ENCODE data around the gene RAB40B.

Gene RAB40B

DNA sequence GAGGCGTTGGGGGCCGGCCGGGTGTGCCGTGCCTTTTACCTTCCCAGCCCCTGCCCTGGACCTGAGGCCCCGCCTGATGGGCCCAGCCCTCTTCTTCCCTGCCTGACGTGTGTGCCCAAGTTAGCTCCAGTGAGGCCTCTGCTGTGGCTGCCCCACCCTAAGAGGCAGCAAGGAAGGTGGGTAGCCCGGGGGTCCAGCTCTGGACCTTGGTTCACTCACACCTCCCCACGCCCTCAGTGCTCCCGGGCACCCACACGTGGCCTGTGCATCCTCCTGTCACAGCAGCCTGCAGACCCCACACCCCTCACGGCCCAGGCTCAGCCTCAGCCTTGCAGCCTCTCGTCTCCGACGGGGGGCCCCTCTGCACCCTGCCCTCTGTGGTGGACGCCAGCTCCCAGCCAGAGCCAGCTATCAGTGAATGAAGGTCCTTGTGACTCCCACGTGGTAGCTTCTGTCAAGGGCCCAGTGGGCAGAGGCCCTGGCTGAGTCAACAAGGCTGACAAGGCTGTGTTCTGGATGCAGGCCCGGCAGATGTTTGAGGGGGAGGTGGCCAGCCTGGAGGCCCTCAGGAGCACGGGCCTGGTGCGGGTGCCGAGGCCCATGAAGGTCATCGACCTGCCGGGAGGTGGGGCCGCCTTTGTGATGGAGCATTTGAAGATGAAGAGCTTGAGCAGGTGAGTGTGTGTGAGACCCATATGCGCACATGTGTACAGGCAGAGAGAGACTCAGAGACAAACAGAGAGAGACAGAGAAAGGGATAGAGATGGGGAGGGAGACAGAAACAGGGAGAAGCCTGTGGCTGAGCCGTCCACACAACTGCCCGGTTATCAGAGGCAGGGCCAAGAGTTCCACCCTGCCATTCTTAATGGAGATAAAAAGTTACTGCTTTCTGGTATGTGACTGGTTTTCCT, 39.7 kb upstream of the RAB40B start:
- WGBS (ENCODE audit: insufficient coverage) = 91% methylated on average over 18 of the region's 26 CpGs
- Histone ChIP-seq H3K4me1 (ENCODE audit: control extremely low read depth in 1 of 4, control insufficient read depth in 4 of 4, insufficient read depth in 4 of 4, low read length in 3 of 4) (peaks cover 0 to 10% (median 10%) of the 10 kb centered on the region in 4 experiments), H3K36me3 (ENCODE audit: control insufficient read depth in 4 of 4, insufficient read depth in 4 of 4, low read length in 3 of 4) (peaks cover 5 to 25% (median 14%) of the 10 kb centered on the region in 4 experiments), H3K27me3 (replicated peaks in 2 of 5; ENCODE audit: control insufficient read depth in 4 of 5, insufficient read depth in 5 of 5, low read length in 4 of 5) (no peaks in the 10 kb centered on the region), H3K4me3 (ENCODE audit: control insufficient read depth in 1 of 7, extremely low read depth in 1 of 7, insufficient read depth in 4 of 7, low read depth in 2 of 7, low read length in 6 of 7) (no peak overlapping the region), H3K27ac (ENCODE audit: insufficient read depth in 1 of 2, low read depth in 1 of 2, low read length in 2 of 2, poor library complexity in 1 of 2, severe bottlenecking in 2 of 2) (no peak overlapping the region), H3K9me3 (ENCODE audit: control extremely low read depth in 1 of 5, control insufficient read depth in 4 of 5, insufficient read depth in 2 of 5, low read depth in 1 of 5, low read length in 4 of 5) (peaks cover 1 to 18% (median 17%) of the 10 kb centered on the region in 5 experiments)
- POLR2A ChIA-PET = interaction anchor here (0.6 kb wide), 1 partner anchor 96 kb away, joined by 4 read pairs; no protein-coding TSS in a partner anchor
- CTCF ChIA-PET = interaction anchor here (1.5 kb wide), 1 partner anchor 11 kb away, joined by 4 read pairs; no protein-coding TSS in a partner anchor
- peak in 1 of 3 donors; percentile 48 for DNase-seq

DNA sequence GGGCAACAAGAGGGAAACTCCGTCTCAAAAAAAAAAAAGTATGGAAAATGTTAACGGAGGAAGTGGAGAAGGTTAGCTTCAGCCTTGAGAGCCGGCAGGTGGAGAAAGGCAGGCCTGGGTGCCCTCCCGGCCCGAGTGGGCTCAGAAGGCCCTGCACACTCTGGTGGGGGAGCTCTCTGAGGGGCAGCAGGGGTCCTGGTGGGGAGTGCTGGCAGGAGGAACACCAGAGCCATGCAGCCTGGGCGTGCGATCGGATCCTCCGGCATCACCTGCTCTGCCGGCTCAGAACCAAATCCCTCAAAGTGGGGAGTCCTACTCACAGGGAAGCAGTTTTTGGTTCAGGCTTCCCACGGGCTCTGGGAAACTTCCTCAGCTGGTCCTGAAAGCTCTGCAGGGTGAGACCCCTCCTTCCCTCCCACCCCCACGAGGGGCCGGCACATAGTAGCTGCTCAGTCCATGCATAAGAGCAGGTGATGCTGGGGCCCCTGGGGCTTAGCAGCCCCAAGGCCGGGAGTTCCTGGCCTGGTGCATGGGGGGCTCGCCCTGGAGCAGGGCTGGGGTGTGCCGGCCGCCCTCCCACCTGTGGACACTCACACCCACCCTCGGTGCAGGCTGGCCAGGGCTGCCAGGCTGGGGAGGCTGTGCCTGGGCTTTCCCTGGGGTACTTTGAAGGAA, 38.1 kb upstream of the RAB40B start:
- Histone ChIP-seq H3K27me3 (replicated peaks in 2 of 5; ENCODE audit: control insufficient read depth in 4 of 5, insufficient read depth in 5 of 5, low read length in 4 of 5) (no peaks in the 10 kb centered on the region), H3K4me3 (ENCODE audit: control insufficient read depth in 1 of 7, extremely low read depth in 1 of 7, insufficient read depth in 4 of 7, low read depth in 2 of 7, low read length in 6 of 7) (no peak overlapping the region), H3K36me3 (ENCODE audit: control insufficient read depth in 4 of 4, insufficient read depth in 4 of 4, low read length in 3 of 4) (peaks cover 8 to 29% (median 14%) of the 10 kb centered on the region in 4 experiments), H3K4me1 (ENCODE audit: control extremely low read depth in 1 of 4, control insufficient read depth in 4 of 4, insufficient read depth in 4 of 4, low read length in 3 of 4) (peaks cover 0 to 10% (median 10%) of the 10 kb centered on the region in 4 experiments), H3K27ac (ENCODE audit: insufficient read depth in 1 of 2, low read depth in 1 of 2, low read length in 2 of 2, poor library complexity in 1 of 2, severe bottlenecking in 2 of 2) (no peak overlapping the region), H3K9me3 (ENCODE audit: control extremely low read depth in 1 of 5, control insufficient read depth in 4 of 5, insufficient read depth in 2 of 5, low read depth in 1 of 5, low read length in 4 of 5) (peaks cover 1 to 24% (median 21%) of the 10 kb centered on the region in 5 experiments)
- CTCF ChIA-PET = interaction anchor here (0.7 kb wide), 1 partner anchor 13 kb away, joined by 3 read pairs; no protein-coding TSS in a partner anchor
- over 99% methylated on average over 16 of the region's 18 CpGs for WGBS (ENCODE audit: insufficient coverage)
- no peak for DNase-seq
- POLR2A ChIA-PET = no interaction called here

DNA sequence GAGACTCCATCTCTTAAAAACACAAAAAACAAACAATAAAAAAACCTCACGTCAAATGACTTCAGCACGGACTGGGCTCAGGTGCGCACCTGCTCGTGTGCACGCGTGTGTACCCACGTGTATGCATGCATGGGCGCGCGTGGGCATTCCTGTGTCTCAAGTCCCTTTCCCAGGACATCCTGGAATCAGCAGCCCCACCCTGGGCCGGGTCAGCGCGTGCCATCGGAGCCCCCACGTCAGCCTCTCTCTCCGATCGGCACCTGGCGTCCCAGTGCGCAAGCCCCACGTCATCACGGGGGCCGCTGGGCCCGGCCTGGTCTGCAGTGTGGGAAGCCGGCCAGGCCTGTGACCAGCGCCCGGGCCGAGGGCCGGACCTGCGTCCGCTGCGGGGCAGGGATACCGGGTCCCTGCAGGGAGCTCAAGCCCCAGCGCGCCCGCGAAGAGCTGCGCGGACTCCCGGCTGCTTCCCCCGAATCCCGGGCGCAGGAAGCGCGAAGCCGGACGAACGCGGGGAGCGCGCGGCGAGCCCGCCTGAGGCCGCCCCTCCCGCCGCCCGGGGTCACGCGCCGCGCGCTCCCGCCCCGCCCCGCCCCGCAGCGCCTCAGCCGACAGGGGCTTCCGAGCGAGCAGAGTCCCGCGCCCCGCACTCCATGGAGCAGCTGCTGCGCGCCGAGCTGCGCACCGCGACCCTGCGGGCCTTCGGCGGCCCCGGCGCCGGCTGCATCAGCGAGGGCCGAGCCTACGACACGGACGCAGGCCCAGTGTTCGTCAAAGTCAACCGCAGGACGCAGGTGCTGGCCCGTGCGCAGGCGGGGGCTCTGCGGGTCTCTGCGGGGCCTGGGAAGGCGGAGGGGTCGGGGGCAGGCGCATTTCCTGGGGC, 36.7 kb upstream of the RAB40B start, which contains the start of gene FN3K:
TSS of gene FN3K (plus strand) at position 629 of the 880 bp plus-strand sequence. CDS start at position 651, 22 bp downstream.
- peak within 1 kb of the TSS in 1 of 2 experiments; percentile 34 for H3K27ac ChIP-seq (ENCODE audit: insufficient read depth in 1 of 2, low read depth in 1 of 2, low read length in 2 of 2, poor library complexity in 1 of 2, severe bottlenecking in 2 of 2)
- POLR2A ChIA-PET = interaction anchor here (0.6 to 0.8 kb wide), 2 partner anchors 19 to 21 kb away, joined by 3 read pairs; partner anchors contain the start of gene FN3KRP
- H3K27me3 ChIP-seq (replicated peaks in 2 of 5; ENCODE audit: control insufficient read depth in 4 of 5, insufficient read depth in 5 of 5, low read length in 4 of 5) = no peaks in the 10 kb centered on the region
- H3K9me3 ChIP-seq (ENCODE audit: control extremely low read depth in 1 of 5, control insufficient read depth in 4 of 5, insufficient read depth in 2 of 5, low read depth in 1 of 5, low read length in 4 of 5) = peaks cover 1 to 18% (median 8%) of the 10 kb centered on the region in 5 experiments
- 9% methylated on average over 71 of the region's 101 CpGs for WGBS (ENCODE audit: insufficient coverage)
- peak within 1 kb of the TSS; percentile 25 to 78 (median 60) for H3K4me3 ChIP-seq (ENCODE audit: control insufficient read depth in 1 of 7, extremely low read depth in 1 of 7, insufficient read depth in 4 of 7, low read depth in 2 of 7, low read length in 6 of 7)
- H3K36me3 ChIP-seq (ENCODE audit: control insufficient read depth in 4 of 4, insufficient read depth in 4 of 4, low read length in 3 of 4) = peaks cover 3 to 18% (median 11%) of the 10 kb centered on the region in 4 experiments
- CTCF ChIA-PET = no interaction called here
- peaks cover 0 to 10% (median 10%) of the 10 kb centered on the region in 4 experiments for H3K4me1 ChIP-seq (ENCODE audit: control extremely low read depth in 1 of 4, control insufficient read depth in 4 of 4, insufficient read depth in 4 of 4, low read length in 3 of 4)
- DNase-seq = peak; percentile 30 to 72 (median 59)

DNA sequence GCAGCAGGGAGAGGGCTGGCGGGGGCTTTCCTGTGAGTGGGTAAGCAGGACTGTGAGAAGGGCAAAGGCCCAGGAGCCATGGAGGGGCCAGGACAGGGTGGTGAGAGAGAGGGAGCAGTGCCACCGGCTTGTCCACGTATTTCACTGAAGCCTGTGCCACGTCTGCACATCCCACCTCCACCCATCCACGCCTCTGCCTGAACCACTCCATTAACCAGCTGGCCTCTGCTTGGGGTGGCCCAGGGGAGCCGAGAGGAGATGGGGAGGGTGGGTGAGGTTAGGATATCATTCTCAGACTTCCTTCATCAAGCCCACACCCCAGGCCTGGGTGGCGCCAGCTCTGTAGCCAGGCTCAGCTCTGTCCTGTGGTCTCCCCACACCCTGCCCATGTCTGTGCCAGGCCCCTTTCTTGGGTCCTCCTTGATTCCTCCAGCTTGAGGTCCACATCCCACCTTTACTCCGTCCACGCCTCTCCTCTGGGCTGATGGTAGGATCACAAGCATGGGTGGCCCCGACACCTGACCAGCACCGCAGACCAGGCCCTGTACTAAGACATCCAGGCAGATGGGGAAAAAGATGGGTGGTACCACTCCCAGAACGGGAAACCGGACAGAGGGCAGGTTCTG, 33.7 kb upstream of the RAB40B start:
- no peaks in the 10 kb centered on the region for H3K27me3 ChIP-seq (replicated peaks in 2 of 5; ENCODE audit: control insufficient read depth in 4 of 5, insufficient read depth in 5 of 5, low read length in 4 of 5)
- WGBS (ENCODE audit: insufficient coverage) = 100% methylated on average over 5 of the region's 13 CpGs
- H3K36me3 ChIP-seq (ENCODE audit: control insufficient read depth in 4 of 4, insufficient read depth in 4 of 4, low read length in 3 of 4) = peaks cover 6 to 31% (median 19%) of the 10 kb centered on the region in 4 experiments
- no peak overlapping the region for H3K4me3 ChIP-seq (ENCODE audit: control insufficient read depth in 1 of 7, extremely low read depth in 1 of 7, insufficient read depth in 4 of 7, low read depth in 2 of 7, low read length in 6 of 7)
- no peak for DNase-seq
- ChIA-PET POLR2A (no interaction called here), CTCF (interaction anchor here (1.4 kb wide), 1 partner anchor 21 kb away, joined by 3 read pairs; no protein-coding TSS in a partner anchor)
- no peak overlapping the region for H3K27ac ChIP-seq (ENCODE audit: insufficient read depth in 1 of 2, low read depth in 1 of 2, low read length in 2 of 2, poor library complexity in 1 of 2, severe bottlenecking in 2 of 2)
- peaks cover 0 to 10% (median 10%) of the 10 kb centered on the region in 4 experiments for H3K4me1 ChIP-seq (ENCODE audit: control extremely low read depth in 1 of 4, control insufficient read depth in 4 of 4, insufficient read depth in 4 of 4, low read length in 3 of 4)
- peaks cover 1 to 18% (median 8%) of the 10 kb centered on the region in 5 experiments for H3K9me3 ChIP-seq (ENCODE audit: control extremely low read depth in 1 of 5, control insufficient read depth in 4 of 5, insufficient read depth in 2 of 5, low read depth in 1 of 5, low read length in 4 of 5)

DNA sequence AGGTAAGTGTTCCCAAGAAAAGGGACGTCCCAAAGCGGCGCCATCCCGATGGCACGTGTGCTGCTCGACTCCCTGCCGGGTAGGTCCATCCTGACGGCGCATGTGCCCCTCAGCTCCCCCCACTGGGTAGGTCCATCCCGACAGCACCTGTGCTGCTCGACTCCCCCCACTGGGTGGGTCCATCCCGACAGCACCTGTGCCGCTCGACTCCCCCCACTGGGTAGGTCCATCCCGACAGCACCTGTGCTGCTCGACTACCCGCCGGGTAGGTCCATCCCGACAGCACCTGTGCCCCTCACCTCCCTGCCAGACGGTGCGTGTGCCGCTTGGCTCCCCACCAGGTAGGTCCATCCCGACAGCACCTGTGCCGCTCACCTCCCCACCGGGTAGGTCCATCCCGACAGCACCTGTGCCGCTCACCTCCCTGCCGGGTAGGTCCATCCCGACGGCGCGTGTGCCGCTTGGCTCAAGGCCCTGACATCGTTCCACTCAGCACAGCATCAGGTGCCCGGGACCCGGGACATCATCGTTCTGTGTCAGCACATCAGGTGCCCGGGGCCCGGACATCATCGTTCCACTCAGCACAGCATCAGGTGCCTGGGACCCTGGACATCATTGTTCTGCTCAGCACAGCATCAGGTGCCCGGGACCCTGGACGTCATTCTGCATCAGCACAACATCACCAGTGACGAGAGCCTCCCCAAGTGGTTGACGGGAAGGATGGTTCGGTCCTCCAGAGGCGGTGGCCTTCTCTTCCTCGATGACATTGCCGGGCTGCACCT, 31.2 kb upstream of the RAB40B start:
- ChIA-PET CTCF (interaction anchor here (1.0 kb wide), 1 partner anchor 13 kb away, joined by 4 read pairs; the partner anchor contains the start of gene FN3KRP), POLR2A (no interaction called here)
- peaks cover 8 to 44% (median 28%) of the 10 kb centered on the region in 4 experiments for H3K36me3 ChIP-seq (ENCODE audit: control insufficient read depth in 4 of 4, insufficient read depth in 4 of 4, low read length in 3 of 4)
- H3K27me3 ChIP-seq (replicated peaks in 2 of 5; ENCODE audit: control insufficient read depth in 4 of 5, insufficient read depth in 5 of 5, low read length in 4 of 5) = no peaks in the 10 kb centered on the region
- H3K4me1 ChIP-seq (ENCODE audit: control extremely low read depth in 1 of 4, control insufficient read depth in 4 of 4, insufficient read depth in 4 of 4, low read length in 3 of 4) = no peaks in the 10 kb centered on the region
- H3K4me3 ChIP-seq (ENCODE audit: control insufficient read depth in 1 of 7, extremely low read depth in 1 of 7, insufficient read depth in 4 of 7, low read depth in 2 of 7, low read length in 6 of 7) = no peak overlapping the region
- H3K9me3 ChIP-seq (ENCODE audit: control extremely low read depth in 1 of 5, control insufficient read depth in 4 of 5, insufficient read depth in 2 of 5, low read depth in 1 of 5, low read length in 4 of 5) = peaks cover 1 to 18% (median 8%) of the 10 kb centered on the region in 5 experiments
- WGBS (ENCODE audit: insufficient coverage) = 90% methylated on average over 48 of the region's 48 CpGs
- DNase-seq = no peak
- H3K27ac ChIP-seq (ENCODE audit: insufficient read depth in 1 of 2, low read depth in 1 of 2, low read length in 2 of 2, poor library complexity in 1 of 2, severe bottlenecking in 2 of 2) = no peak overlapping the region
